ENCODE data around the gene CDCP2. TPM values are rescaled to one million over a fixed set of nuclear protein-coding genes. Genes with fewer than 3 reads are reported as not detected.
"Not testable (repeated sequence)": the region's sequence is repeated elsewhere in the genome, so short reads cannot be mapped to it uniquely, and the experiment has no call there.

The CDCP2 gene
- total RNA-seq, 1 donor from 2014 or later = not detected

DNA sequence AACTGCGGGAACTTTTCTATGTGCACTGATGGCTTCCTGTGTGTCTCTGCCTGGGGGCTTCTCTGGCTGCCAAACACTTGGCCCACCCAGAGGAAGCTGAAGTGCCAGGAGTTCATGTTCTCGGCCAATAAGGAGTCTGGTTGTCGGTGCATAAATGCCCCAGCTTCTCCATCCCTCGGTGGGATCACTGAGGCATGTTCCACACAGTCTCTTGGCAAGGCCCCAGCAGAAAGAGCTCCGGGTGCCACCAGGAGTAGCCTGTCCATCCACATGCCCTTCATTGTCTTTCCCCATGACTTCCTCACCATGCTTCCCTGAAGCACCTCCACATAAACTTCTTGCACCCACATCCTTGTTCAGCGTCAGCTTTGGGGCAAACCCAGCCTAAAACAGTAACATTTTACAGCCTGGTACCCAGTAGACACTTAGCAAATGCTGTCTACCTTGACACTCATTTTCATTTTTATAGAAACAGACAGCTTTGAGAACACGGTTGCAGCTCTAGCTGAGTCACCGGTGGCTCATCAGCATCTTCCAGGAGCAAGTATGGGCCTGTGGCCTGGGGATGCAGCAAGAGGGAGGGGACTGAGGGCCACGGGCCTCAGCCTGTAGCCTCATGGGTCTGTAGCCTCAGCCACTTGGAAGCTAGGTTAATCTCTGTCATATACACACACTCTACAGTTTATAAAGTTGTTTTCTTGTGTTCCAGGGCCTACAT, 14.8 kb upstream of the CDCP2 start:
- DNase-seq = no peak

- not testable (repeated sequence) for DNase-seq
Measured at GRCh38 chr1:54166357-54166756, 13.6 kb upstream of the CDCP2 start.

GRCh38 chr1:54165146-54165545, 12.3 kb upstream of the CDCP2 start:
- no peak for DNase-seq

GRCh38 chr1:54163573-54163972, 10.8 kb upstream of the CDCP2 start:
- no peak for DNase-seq

DNA sequence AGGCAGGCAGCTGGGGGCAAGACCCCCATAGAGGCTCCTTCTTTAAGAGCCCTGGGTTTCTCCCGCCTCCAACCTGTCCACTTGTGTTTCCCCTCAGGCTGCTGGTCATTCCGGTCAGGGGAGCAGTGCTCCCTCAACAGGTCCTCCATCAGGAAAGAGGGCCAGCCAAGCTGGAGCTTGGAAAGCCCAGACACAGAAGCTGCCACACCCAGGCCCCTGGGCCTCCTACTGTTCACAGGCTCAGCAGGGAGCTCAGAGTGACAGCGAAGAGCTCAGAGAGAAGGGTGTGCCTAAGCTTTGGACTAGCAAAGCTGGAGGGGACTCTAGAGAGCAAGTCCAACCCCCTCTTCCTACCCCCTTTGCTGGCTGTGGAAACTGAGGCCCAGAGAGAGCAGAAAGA, 10.3 kb upstream of the CDCP2 start:
- no peak for DNase-seq

DNA sequence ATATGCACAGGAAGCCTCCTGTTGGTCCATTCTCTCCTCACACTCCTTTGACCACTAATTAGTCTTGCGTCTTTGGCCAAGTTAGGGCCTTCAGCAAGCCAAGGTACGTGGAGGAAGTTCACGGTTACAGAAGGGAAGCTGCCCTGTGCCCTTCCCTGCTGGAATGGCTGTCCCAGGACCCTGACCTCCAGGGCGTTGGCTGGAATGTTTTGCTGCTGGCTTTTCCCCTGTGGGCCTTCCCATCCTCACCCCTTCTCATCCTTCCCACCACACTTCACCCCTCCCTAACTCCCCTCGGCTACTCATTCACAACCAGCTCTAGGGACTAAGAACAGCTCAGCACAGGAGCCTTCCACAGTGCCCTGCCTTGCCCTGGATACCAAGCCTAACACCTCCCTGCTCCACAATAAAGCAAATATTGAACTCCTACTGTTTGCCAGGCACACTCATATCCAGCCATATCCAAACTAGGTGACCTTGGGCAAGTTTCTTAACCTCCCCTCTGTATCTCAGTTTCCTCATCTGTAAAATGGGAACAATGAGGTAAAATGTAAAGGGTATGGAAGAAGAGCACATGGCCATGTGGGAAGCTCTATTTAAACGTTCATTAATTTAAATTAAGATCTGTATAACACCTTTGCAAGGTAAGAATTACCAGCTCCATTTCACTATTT, 8.8 kb upstream of the CDCP2 start:
- DNase-seq = no peak

- DNase-seq = no peak
Measured at GRCh38 chr1:54160351-54160750, 7.6 kb upstream of the CDCP2 start.

DNA sequence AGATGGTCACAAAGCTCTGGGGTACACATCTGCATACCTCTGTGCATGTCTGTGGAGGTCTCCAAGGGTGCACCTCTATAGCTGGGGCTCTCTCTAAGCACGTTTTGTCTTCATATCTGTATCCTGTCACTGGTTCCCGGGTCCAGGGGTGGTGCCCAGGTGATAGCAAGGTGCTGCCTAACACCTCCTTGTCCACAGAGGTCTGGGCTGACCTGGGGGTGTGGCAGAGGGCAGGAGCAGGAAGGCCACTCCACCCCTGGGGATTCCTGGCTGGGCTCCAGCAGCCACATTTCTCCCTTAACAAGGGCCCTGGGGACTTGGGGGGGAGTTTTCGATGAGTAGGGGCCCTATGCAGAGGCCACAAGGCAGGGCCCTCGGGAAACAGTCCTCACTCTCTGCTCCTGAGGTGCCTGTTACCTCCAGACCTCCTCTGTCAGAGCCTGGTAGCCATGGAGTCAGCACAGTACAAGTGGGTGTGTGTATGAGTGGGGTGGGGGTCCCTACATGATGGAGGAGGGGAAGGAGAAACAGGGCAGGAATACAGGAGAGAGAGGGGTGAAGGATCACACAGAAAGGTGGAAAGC, 7.0 kb upstream of the CDCP2 start:
- no peak for DNase-seq

- no peak for DNase-seq
Measured at GRCh38 chr1:54158071-54158470, 5.3 kb upstream of the CDCP2 start.

DNA sequence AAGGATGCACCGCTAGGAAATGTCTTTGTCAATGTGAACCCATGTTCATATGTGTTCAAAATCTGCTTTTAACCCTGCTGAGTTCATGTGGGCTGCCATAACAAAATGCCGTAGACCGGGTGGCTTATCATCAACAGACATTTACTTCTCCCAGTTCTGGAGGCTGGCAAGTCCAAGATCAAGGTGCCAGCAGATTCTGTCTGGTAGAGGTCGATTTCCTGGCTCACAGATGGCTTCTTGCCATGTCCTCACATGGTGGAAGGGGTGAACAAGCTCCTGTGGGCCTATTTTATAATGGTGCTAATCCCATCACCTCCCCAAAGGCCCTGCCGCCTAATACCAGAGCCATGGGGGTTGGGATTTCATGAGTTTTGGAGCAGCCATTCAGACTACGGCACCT, 4.6 kb upstream of the CDCP2 start:
- no peak for DNase-seq

DNA sequence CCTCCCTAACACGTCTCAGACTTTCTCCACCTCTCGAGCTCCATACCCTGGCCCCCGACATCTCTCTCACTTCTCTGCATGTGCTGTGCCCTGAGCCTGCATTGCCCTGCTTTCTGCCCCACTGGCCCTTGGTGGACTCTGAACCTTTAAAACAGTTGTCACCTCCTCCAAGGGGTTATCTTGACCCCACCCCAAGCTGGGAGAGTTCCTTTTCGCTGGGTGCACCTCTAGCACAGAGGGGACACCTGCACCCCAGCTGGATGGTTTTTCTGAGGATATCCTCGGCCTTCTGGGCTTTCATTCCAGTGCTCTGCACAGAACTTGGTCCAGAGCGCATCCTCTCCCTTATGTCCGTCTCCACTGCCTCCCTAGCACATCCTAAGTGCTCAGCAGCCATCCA, 4.2 kb upstream of the CDCP2 start:
- DNase-seq = no peak

GRCh38 chr1:54156201-54156600, 3.4 kb upstream of the CDCP2 start:
- DNase-seq = no peak

GRCh38 chr1:54153535-54154439, 987 bp upstream of the CDCP2 start:
- DNase-seq = no peak

GRCh38 chr1:54151013-54151412, 1.8 kb downstream of the CDCP2 start:
- DNase-seq = no peak

- no peak for DNase-seq
Measured at GRCh38 chr1:54149734-54150133, 3.1 kb downstream of the CDCP2 start.

DNA sequence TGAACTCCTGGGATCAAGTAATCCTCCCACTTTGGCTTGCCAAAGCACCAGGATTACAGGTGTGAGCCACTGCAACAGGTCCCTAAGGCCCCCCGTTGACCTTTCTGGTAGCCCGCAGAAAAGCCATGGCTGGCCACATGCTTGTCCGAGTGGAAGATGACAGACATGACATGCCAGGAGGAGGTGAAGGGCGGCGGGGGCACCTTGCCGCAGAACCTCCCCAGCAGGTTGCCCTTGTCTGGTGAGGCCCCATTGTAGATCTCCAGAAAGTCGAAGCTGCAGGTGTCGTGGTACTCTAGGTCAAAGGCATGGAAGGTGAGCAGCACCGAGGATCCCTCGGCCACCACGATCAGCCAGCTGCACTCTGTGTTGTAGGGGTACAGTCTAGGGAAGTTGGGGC, 8.4 kb downstream of the CDCP2 start:
- no peak for DNase-seq

DNA sequence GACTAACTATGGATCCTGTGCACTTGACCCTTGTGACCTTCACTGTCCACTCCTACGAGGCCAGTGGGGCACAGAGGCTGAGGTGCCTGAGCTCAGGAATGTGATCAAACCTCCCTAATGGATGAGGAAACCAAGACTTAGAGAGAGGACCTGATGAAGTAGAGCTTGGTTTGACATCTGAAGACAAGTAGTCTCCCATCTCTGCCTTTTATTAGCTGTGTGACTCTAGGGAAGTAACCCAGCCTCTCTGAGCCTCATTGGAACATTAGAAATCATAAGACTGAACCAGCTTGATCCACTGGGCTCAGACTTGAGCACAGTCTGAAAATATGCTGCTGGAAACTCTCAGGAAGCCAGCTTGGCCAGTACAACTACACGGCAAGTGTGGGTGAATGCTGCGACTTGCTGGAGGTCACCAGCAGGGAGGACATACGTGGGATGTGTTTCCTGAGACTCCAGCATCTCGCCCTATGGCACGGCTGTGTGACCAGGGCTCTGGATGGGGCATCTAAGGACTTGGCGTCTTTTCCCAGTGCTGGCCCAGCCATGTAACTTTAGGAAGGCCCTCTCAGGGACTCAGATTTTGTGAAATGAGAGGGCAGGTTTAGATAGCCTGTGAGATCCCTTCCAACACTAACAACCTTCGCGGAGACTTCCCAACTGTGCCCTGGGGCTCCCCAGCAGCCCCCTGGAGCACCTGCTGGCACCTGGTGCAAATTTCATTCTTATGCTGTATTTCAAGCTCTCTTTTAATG, 10.5 kb downstream of the CDCP2 start:
- DNase-seq = no peak

GRCh38 chr1:54139711-54140110, 13.1 kb downstream of the CDCP2 start:
- no peak for DNase-seq

GRCh38 chr1:54138994-54139393, 13.8 kb downstream of the CDCP2 start:
- no peak for DNase-seq

GRCh38 chr1:54137534-54138061, 15.2 kb downstream of the CDCP2 start:
- no peak for DNase-seq

- no peak for DNase-seq
Measured at GRCh38 chr1:54136963-54137533, 15.8 kb downstream of the CDCP2 start.
